ENCODE data around the gene FKBP1A.

FKBP1A gene

DNA sequence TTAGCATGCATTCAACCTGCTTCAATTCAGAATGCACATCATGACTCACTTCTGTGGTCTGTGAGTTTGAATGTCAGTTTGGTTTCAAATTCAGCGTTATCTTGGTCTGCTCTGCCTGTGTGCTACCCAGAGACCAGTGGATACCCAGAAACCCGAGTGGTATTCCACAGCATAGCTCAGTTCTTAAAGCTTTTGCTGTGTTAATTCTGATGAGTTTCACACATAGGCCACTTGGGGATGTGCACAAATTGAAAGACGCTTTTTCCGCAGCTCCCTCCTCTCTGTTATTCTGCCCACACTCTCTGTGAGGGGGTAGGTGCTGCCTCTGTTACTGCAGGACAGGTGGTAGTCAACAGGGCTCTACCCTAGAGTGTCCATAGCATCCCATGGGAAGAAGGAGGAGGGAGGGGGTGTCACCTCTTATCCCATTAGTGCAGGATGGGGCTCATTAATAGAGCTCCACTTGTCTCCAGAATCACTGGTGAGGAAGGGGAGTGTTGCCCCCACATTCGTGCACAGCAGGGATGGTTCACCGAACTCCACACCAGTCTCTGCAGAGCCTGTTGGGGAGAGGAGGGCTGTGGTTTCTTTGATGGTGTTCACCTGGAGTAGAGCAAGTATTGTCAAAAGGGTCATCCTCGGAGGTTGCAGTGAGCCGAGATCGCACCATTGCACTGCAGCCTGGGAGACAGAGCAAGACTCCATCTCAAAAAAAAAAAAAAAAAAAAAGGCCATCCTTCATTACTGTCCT, 34.8 kb downstream of the FKBP1A start (continued):
- TF ChIP-seq ZNF571 (tag by site-specific recombination; IDR thresholded peaks at IDR 0.05) (no peak), ZNF555 (tag by site-specific recombination; conservative IDR thresholded peaks at IDR 0.05) (no peak), ZNF398 (tag by site-specific recombination; IDR thresholded peaks at IDR 0.05) (no peak), ZNF596 (tag by site-specific recombination; IDR thresholded peaks at IDR 0.05) (no peak), ZBTB6 (tag by site-specific recombination; IDR thresholded peaks at IDR 0.05) (no peak), ZNF175 (tag by site-specific recombination; IDR thresholded peaks at IDR 0.05) (no peak), ZNF223 (tag by site-specific recombination; IDR thresholded peaks at IDR 0.05) (no peak), SP2 (tag by site-specific recombination; IDR thresholded peaks at IDR 0.05) (no peak)

DNA sequence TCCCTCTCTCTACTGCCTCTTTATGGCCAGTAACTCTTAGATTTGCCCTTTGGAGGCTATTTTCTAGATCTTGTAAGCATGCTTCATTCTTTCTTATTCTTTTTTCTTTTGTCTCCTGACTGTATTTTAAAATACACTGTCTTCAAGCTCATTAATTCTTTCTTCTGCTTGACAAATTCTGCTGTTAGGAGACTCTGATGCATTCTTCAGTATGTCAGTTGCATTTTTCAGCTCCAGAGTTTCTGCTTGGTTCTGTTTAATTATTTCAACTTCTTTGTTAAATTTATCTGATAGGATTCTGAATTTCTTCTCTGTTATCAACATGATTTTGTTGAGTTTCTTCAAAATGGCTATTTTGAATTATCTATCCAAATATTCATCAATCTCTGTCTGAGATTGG, 38.9 kb downstream of the FKBP1A start:
- H3K4me1 ChIP-seq (ENCODE audit: control insufficient read depth, insufficient read depth, low read length): no peaks in the 10 kb centered on the region
- H3K4me3 ChIP-seq (ENCODE audit: low read depth, low read length): no peak overlapping the region
- POLR2A ChIA-PET: no interaction called here
- H3K27ac ChIP-seq (ENCODE audit: extremely low read depth, low read depth, low read length): no peak overlapping the region
- H3K36me3 ChIP-seq (ENCODE audit: control insufficient read depth in 2 of 2, insufficient read depth in 1 of 2, low read length in 2 of 2): peaks cover 34 to 46% of the 10 kb centered on the region in 2 experiments
- CTCF ChIA-PET: interaction anchor here (0.7 kb wide), 1 partner anchor 592 kb away, joined by 6 read pairs; no protein-coding TSS in a partner anchor
- H3K9me3 ChIP-seq (ENCODE audit: control insufficient read depth, insufficient read depth, low read depth, low read length): no peaks in the 10 kb centered on the region
- TF ChIP-seq ZNF174 (tag by site-specific recombination; IDR thresholded peaks at IDR 0.05): no peak
- TF ChIP-seq TCF7L2 (IDR thresholded peaks at IDR 0.05; ENCODE audit: borderline replicate concordance, low read depth, low read length): no peak
- TF ChIP-seq, protein P1, sequence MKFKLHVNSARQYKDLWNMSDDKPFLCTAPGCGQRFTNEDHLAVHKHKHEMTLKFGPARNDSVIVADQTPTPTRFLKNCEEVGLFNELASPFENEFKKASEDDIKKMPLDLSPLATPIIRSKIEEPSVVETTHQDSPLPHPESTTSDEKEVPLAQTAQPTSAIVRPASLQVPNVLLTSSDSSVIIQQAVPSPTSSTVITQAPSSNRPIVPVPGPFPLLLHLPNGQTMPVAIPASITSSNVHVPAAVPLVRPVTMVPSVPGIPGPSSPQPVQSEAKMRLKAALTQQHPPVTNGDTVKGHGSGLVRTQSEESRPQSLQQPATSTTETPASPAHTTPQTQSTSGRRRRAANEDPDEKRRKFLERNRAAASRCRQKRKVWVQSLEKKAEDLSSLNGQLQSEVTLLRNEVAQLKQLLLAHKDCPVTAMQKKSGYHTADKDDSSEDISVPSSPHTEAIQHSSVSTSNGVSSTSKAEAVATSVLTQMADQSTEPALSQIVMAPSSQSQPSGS (tag by site-specific recombination; IDR thresholded peaks at IDR 0.05; ENCODE audit: low read depth): no peak
- TF ChIP-seq ZNF202 (tag by site-specific recombination; IDR thresholded peaks at IDR 0.05; ENCODE audit: borderline replicate concordance): no peak
- no peak for TF ChIP-seq TRIM28 (IDR thresholded peaks at IDR 0.05; ENCODE audit: borderline replicate concordance, low read length)
- no peak for TF ChIP-seq SETDB1 (IDR thresholded peaks at IDR 0.05; ENCODE audit: insufficient read length, low read length)
- no peak for TF ChIP-seq ZBTB1 (tag by site-specific recombination; IDR thresholded peaks at IDR 0.05)
- no peak for TF ChIP-seq ZNF132 (tag by site-specific recombination; IDR thresholded peaks at IDR 0.05; ENCODE audit: borderline replicate concordance)
- TF ChIP-seq ZNF776 (tag by site-specific recombination; IDR thresholded peaks at IDR 0.05; ENCODE audit: borderline replicate concordance): no peak
- TF ChIP-seq TSHZ1 (tag by site-specific recombination; IDR thresholded peaks at IDR 0.05; ENCODE audit: borderline replicate concordance): no peak
- no peak for TF ChIP-seq HOXD13 (CRISPR knock-in tag; IDR thresholded peaks at IDR 0.05; ENCODE audit: borderline replicate concordance)
- TF ChIP-seq ZNF16 (tag by site-specific recombination; IDR thresholded peaks at IDR 0.05; ENCODE audit: low read depth): no peak
- no peak for TF ChIP-seq ZNF292 (tag by site-specific recombination; IDR thresholded peaks at IDR 0.05; ENCODE audit: borderline replicate concordance, low read depth)
- TF ChIP-seq, protein P2, sequence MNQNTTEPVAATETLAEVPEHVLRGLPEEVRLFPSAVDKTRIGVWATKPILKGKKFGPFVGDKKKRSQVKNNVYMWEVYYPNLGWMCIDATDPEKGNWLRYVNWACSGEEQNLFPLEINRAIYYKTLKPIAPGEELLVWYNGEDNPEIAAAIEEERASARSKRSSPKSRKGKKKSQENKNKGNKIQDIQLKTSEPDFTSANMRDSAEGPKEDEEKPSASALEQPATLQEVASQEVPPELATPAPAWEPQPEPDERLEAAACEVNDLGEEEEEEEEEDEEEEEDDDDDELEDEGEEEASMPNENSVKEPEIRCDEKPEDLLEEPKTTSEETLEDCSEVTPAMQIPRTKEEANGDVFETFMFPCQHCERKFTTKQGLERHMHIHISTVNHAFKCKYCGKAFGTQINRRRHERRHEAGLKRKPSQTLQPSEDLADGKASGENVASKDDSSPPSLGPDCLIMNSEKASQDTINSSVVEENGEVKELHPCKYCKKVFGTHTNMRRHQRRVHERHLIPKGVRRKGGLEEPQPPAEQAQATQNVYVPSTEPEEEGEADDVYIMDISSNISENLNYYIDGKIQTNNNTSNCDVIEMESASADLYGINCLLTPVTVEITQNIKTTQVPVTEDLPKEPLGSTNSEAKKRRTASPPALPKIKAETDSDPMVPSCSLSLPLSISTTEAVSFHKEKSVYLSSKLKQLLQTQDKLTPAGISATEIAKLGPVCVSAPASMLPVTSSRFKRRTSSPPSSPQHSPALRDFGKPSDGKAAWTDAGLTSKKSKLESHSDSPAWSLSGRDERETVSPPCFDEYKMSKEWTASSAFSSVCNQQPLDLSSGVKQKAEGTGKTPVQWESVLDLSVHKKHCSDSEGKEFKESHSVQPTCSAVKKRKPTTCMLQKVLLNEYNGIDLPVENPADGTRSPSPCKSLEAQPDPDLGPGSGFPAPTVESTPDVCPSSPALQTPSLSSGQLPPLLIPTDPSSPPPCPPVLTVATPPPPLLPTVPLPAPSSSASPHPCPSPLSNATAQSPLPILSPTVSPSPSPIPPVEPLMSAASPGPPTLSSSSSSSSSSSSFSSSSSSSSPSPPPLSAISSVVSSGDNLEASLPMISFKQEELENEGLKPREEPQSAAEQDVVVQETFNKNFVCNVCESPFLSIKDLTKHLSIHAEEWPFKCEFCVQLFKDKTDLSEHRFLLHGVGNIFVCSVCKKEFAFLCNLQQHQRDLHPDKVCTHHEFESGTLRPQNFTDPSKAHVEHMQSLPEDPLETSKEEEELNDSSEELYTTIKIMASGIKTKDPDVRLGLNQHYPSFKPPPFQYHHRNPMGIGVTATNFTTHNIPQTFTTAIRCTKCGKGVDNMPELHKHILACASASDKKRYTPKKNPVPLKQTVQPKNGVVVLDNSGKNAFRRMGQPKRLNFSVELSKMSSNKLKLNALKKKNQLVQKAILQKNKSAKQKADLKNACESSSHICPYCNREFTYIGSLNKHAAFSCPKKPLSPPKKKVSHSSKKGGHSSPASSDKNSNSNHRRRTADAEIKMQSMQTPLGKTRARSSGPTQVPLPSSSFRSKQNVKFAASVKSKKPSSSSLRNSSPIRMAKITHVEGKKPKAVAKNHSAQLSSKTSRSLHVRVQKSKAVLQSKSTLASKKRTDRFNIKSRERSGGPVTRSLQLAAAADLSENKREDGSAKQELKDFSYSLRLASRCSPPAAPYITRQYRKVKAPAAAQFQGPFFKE (tag by site-specific recombination; IDR thresholded peaks at IDR 0.05; ENCODE audit: borderline replicate concordance): no peak
